GM12875 (cell line): ENCODE data around the gene KREMEN1.

Experiments
- H3K4me3 ChIP-seq: one replicate; pipeline ENCODE4 v1.5.1; 2011; ENCODE audit warnings: low read depth, low read length, control low read depth
- TF ChIP-seq, protein P1 (sequence below): IDR thresholded peaks from 2 replicates; pipeline ENCODE4 v1.5.1; 2011; ENCODE audit warnings: low read depth, mild to moderate bottlenecking, control low read depth, inconsistent platforms, low read length, moderate library complexity, borderline replicate concordance; ENCODE audit not compliant: insufficient read depth

The KREMEN1 gene

DNA sequence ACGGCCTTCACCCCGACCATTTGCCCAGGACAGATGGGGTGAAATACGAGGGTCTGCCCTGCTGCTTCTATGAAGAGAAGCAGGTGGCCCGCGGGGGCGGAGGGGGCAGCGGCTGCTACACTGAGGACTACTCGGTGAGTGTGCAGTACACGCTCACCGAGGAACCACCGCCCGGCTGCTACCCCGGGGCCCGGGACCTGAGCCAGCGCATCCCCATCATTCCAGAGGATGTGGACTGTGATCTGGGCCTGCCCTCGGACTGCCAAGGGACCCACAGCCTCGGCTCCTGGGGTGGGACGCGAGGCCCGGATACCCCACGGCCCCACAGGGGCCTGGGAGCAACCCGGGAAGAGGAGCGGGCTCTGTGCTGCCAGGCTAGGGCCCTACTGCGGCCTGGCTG is 22.4 kb upstream of the KREMEN1 start:
- TF ChIP-seq, protein P1, sequence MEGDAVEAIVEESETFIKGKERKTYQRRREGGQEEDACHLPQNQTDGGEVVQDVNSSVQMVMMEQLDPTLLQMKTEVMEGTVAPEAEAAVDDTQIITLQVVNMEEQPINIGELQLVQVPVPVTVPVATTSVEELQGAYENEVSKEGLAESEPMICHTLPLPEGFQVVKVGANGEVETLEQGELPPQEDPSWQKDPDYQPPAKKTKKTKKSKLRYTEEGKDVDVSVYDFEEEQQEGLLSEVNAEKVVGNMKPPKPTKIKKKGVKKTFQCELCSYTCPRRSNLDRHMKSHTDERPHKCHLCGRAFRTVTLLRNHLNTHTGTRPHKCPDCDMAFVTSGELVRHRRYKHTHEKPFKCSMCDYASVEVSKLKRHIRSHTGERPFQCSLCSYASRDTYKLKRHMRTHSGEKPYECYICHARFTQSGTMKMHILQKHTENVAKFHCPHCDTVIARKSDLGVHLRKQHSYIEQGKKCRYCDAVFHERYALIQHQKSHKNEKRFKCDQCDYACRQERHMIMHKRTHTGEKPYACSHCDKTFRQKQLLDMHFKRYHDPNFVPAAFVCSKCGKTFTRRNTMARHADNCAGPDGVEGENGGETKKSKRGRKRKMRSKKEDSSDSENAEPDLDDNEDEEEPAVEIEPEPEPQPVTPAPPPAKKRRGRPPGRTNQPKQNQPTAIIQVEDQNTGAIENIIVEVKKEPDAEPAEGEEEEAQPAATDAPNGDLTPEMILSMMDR, result no peak
- no peak overlapping the region for H3K4me3 ChIP-seq

DNA sequence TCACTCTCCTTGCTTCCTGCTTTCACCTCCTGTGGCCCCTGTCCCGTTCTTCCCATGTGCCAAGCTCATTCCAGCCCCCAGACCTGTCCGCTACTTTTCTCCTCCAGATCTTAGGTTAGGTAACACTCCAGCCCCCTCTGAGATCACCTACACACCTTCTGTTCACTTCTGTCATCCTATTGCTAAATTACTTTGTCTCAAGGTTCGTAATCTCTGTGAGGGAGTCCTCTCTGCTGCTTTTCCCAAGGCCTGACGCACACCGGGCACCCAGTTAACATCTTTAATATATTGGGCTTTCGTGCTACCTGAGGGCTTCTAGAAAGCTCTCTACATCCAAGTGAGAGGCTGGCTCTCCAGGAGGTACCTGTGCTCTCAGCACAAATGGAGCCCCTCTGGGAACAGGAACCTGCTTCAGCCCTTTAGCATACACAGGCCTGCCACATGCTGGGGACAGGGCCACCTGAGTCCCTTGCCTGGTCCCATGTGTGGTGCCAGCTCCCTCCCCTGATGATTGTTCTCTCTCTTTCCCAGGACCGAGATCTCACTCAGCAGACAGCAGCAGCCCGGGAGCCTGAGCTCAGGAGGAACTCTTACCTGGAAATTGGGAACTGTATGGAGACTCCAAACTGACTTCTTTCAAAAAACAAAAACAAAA is 19.7 kb upstream of the KREMEN1 start:
- TF ChIP-seq, protein P1, result no peak
- no peak overlapping the region for H3K4me3 ChIP-seq

DNA sequence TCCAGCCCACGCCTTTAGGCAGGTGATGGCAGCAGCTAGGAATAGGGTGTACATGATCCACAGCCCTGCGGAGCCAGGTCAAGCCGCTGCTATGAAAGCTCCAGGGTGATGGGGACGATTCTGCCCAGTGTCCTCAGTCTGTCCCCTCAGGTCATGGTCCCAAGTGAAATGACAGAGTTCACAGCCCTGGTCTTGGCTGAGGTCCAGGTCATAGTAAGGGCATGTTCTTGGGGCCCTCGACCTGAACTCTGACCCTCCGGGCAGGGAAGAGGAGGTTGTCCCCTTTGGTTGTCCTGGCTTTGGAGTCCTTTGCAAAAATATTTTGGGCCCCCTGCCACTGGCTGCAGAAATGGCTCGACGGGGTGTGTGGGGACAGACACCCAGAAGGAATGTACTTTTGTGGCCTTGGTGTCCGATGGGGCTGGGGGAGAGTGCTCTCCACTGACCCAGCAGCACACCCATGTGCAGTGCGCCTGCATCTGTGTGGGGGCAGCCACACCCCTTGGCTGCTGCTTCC is 18.5 kb upstream of the KREMEN1 start:
- TF ChIP-seq, protein P1, result no peak
- no peak overlapping the region for H3K4me3 ChIP-seq

DNA sequence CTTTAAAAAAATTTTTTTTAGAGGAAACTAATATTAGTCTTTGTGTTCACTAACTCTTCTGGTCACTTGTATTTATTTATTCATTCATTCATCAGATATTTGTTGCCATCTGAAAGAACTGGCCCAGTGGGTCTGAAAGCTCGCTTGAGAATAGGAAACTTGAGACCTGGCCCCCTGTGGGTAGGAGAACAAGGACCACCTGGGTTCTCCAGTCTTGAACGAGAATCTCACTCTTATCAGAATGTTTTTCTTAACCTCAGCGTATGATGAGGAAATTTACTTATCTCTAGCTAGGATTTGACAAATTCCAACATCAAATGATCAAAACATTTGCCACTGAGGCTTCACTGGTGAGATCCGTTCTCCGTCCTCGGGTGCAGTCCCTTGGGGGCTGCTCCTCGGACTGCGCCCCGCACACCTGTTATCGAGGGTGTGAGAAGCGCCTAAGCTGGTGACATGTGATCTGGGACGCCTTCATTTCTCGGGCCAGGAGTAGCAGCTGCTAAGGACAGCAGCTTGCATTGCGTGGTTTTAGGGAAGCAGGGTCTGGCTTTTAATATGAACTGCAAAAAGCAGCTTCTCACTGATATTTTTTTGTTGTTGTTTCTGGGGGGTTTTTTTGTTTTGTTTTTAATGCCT is 17.5 kb upstream of the KREMEN1 start:
- TF ChIP-seq, protein P1, result no peak
- H3K4me3 ChIP-seq, result no peak overlapping the region

DNA sequence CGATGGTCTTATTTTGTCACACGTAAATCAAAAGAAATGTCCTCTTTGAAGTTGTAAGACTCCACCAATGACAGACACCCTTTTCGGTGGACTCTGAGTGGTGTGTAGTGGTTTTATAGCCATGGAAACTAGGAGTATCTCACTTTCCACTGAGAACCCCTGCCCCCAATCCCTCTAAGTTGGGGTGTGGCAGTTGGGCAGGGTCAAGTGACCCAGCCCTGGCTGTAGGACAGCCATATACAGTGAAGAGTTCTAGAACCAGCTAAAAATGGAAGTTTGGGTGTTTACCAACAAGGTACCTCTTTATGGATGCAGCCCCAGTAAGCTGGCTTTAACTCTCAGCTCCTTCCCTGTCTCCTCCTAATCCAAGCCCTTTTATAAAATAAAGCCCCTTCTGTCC is 16.4 kb upstream of the KREMEN1 start:
- no peak overlapping the region for H3K4me3 ChIP-seq
- TF ChIP-seq, protein P1, result no peak

DNA sequence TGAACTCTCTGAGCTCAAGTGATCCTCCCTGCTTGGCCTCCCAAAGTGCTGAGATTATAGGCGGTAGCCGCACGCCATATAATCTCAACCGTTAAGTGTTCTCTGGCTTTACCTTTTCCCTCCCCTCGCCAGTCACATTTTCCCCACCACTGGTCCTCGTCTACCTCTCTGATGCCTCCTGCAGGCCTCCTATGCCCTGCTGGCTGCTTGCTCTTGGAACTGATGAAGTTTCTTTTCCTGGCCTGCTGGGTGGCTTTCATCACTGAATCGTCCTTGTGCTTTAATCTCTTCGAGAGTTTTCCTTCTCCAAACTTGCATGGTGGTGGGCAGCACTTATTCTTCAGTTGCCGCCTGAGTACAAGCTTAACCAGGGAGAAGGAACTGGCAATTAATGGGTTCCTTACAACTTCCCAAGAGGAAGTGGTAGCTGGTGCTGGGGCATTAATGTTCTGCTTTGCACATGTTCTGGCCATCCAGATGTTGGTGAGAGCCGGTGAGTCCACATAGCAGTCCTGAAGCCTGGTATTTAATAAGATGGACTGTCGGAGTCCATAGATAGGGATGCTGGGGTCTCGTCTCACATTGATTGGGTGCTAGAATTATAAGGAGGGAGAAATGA is 12.5 kb upstream of the KREMEN1 start:
- no peak overlapping the region for H3K4me3 ChIP-seq
- TF ChIP-seq, protein P1, result no peak
